HFFc6 (cell line): Measurements from ENCODE around the gene LUZP4. TPM values are rescaled to one million over a fixed set of nuclear protein-coding genes. Genes with fewer than 3 reads are reported as not detected.

Experiments
- DNase-seq: peaks from one replicate; pipeline ENCODE4 v3.0.0-alpha.2; 2018
- H3K27ac Mint-ChIP-seq: 2 replicates; pipeline ENCODE4 v1.8.0; 2020; ENCODE audit warnings: mild to moderate bottlenecking, mixed read lengths
- H3K27me3 Mint-ChIP-seq: 2 replicates; pipeline ENCODE4 v1.8.0; 2021; ENCODE audit warnings: mild to moderate bottlenecking, moderate library complexity, mixed read lengths; ENCODE audit not compliant: insufficient read depth
- H3K36me3 Mint-ChIP-seq: 2 replicates; pipeline ENCODE4 v1.8.0; 2021; ENCODE audit warnings: low read depth, mixed read lengths
- H3K4me1 Mint-ChIP-seq: 2 replicates; pipeline ENCODE4 v1.8.0; 2020; ENCODE audit warnings: low read depth, mixed read lengths
- H3K4me3 Mint-ChIP-seq: 2 replicates; pipeline ENCODE4 v1.8.0; 2020; ENCODE audit warnings: mild to moderate bottlenecking, moderate library complexity, mixed read lengths
- H3K9me3 Mint-ChIP-seq: 2 replicates; pipeline ENCODE4 v1.8.0; 2020; ENCODE audit warnings: mild to moderate bottlenecking, mixed read lengths
- CTCF ChIP-seq: fragments of 200-600 bp; sonication (generic); IDR thresholded peaks from 2 replicates; pipeline ENCODE4 v1.5.0; 2021; ENCODE audit warnings: antibody characterized with exemption, mild to moderate bottlenecking
- long read RNA-seq: library from polyadenylated mRNA; unstranded; transcript quantifications from one replicate; pipeline ENCODE4 v2.0.0, GENCODE V29; 2019
- total RNA-seq, 6 experiments: library from RNA; stranded (reverse); fragmentation: NEBNext Ultra II Directional; extraction: Animal tissue kit (Norgen Biotek cat#: 25700); gene quantifications; 2 replicates in 1 of 6; 3 replicates in 5 of 6; pipeline ENCODE4 v1.2.3, GENCODE V29; 2021

Gene LUZP4, protein sequence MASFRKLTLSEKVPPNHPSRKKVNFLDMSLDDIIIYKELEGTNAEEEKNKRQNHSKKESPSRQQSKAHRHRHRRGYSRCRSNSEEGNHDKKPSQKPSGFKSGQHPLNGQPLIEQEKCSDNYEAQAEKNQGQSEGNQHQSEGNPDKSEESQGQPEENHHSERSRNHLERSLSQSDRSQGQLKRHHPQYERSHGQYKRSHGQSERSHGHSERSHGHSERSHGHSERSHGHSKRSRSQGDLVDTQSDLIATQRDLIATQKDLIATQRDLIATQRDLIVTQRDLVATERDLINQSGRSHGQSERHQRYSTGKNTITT
- not detected for total RNA-seq
- long read RNA-seq, result 0 reads

GRCh38 chrX:115289465-115289864 lies at the start of gene LUZP4:
TSS of gene LUZP4 (plus strand) at chrX:115289715. CDS start at chrX:115289760, 45 bp downstream.
- Mint-ChIP-seq H3K9me3 (no peaks in the 10 kb centered on the region), H3K36me3 (no peaks in the 10 kb centered on the region), H3K27ac (no peak within 1 kb of the TSS), H3K27me3 (peaks cover 5% of the 10 kb centered on the region), H3K4me1 (no peaks in the 10 kb centered on the region), H3K4me3 (no peak within 1 kb of the TSS)
- no peak for TF ChIP-seq CTCF
- DNase-seq, result no peak

- Mint-ChIP-seq H3K27me3 (peaks cover 8% of the 10 kb centered on the region), H3K27ac (no peak overlapping the region)
Observed at GRCh38 chrX:115251458-115252233, 37.9 kb upstream of the LUZP4 start.

DNA sequence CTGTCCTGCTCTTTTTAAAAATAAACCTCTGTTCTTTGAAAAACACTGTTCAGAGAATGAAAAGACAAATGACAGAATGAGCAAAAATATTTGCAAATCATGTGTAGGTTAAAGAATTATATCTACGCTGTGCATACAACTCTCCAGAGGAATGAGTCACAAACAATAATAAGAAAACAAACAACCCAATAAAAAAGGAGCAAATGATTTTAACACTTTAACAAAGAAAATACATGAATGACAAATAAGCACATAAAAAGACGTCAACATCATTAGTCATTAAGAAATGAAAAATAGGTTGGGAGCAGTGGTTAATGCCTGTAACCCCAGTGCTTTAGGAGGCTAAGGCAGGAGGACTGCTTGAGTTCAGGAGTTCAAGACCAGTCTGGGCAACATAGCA lies 34.5 kb upstream of the LUZP4 start:
- Mint-ChIP-seq H3K27ac (no peak overlapping the region), H3K4me3 (no peak overlapping the region), H3K36me3 (no peaks in the 10 kb centered on the region), H3K4me1 (peaks cover 18% of the 10 kb centered on the region), H3K27me3 (peaks cover 10% of the 10 kb centered on the region), H3K9me3 (no peaks in the 10 kb centered on the region)
- TF ChIP-seq CTCF, result no peak
- DNase-seq, result no peak

More at GRCh38 chrX:115251458-115252233, 37.9 kb upstream of the LUZP4 start:
- Mint-ChIP-seq H3K36me3 (no peaks in the 10 kb centered on the region), H3K4me1 (no peaks in the 10 kb centered on the region), H3K9me3 (no peaks in the 10 kb centered on the region), H3K4me3 (no peak overlapping the region)
- no peak for DNase-seq
- TF ChIP-seq CTCF, result no peak

GRCh38 chrX:115257711-115258110 lies 31.8 kb upstream of the LUZP4 start:
- Mint-ChIP-seq H3K27me3 (peaks cover 11% of the 10 kb centered on the region), H3K4me1 (peaks cover 23% of the 10 kb centered on the region)
- no peak for DNase-seq

More at GRCh38 chrX:115257711-115258110, 31.8 kb upstream of the LUZP4 start:
- no peaks in the 10 kb centered on the region for H3K36me3 Mint-ChIP-seq
- no peak for TF ChIP-seq CTCF
- H3K9me3 Mint-ChIP-seq, result no peaks in the 10 kb centered on the region
- no peak overlapping the region for H3K27ac Mint-ChIP-seq
- H3K4me3 Mint-ChIP-seq, result no peak overlapping the region
